22Rv1 (cell line): ENCODE data around the gene CRYGB.

Experiments used
- CTCF ChIP-seq: fragments of 450-650 bp; IDR thresholded peaks from 2 replicates; pipeline ENCODE4 v1.5.1; 2017; ENCODE audit warnings: mild to moderate bottlenecking
- ZFX ChIP-seq: fragments of 450-650 bp; IDR thresholded peaks from 2 replicates; pipeline ENCODE4 v1.6.1; 2017; ENCODE audit warnings: antibody characterized with exemption, borderline replicate concordance

- TF ChIP-seq CTCF (peak; percentile 70), ZFX (no peak)
Observed at GRCh38 chr2:208101716-208102631, 44.0 kb downstream of the CRYGB start.
